Dendritic cell treated with granulocyte-macrophage colony-stimulating factor and Interleukin-4, amounts not matched to agents 40 ng/mL and 50 ng/mL, for 4 days (primary cell): ENCODE results near the gene SHISA9.

ENCODE experiments used
- H3K27ac Mint-ChIP-seq: one replicate; pipeline ENCODE4 v1.8.0; 2022; ENCODE audit warnings: mild to moderate bottlenecking, mixed read lengths
- H3K27me3 Mint-ChIP-seq: one replicate; pipeline ENCODE4 v1.8.0; 2022; ENCODE audit warnings: mild to moderate bottlenecking, mixed read lengths
- H3K36me3 Mint-ChIP-seq: one replicate; pipeline ENCODE4 v1.8.0; 2022; ENCODE audit warnings: low read depth, mixed read lengths
- H3K4me1 Mint-ChIP-seq: one replicate; pipeline ENCODE4 v1.8.0; 2022; ENCODE audit warnings: low read depth, mixed read lengths
- H3K4me3 Mint-ChIP-seq: one replicate; pipeline ENCODE4 v1.8.0; 2022; ENCODE audit warnings: mild to moderate bottlenecking, moderate library complexity, mixed read lengths
- H3K9me3 Mint-ChIP-seq: one replicate; pipeline ENCODE4 v1.8.0; 2022; ENCODE audit warnings: mixed read lengths
- intact Hi-C: fragments of 100-400 bp; cut with micrococcal nuclease; formaldehyde crosslinking; loops from one replicate; pipeline ENCODE4 v1.15.0; 2022

The SHISA9 gene

DNA sequence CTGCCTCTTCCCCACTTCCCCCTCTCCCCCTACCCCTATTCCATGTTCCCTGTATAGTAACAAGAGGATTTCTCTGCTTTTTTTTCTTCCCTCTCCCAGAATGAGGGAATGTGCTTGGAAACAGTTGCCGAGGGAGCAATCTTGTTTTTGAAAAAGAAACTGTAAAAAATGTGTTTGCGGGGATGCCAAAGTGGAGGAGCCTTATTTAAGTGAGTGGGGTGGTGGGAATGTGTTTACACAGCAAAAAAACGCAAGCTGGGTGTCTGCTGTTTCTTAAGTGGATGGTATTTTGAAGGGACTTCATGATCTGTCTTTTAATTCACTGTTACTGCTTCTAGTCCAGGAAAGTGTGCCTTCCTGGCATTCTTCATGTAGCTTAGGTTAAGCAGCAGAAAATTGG, 254.4 kb downstream of the SHISA9 start:
- H3K27ac Mint-ChIP-seq: no peak overlapping the region
- no peaks in the 10 kb centered on the region for H3K4me1 Mint-ChIP-seq
- no peaks in the 10 kb centered on the region for H3K36me3 Mint-ChIP-seq
- intact Hi-C loops: no loop called here
- no peaks in the 10 kb centered on the region for H3K27me3 Mint-ChIP-seq
- H3K4me3 Mint-ChIP-seq: no peak overlapping the region
- H3K9me3 Mint-ChIP-seq: no peaks in the 10 kb centered on the region

DNA sequence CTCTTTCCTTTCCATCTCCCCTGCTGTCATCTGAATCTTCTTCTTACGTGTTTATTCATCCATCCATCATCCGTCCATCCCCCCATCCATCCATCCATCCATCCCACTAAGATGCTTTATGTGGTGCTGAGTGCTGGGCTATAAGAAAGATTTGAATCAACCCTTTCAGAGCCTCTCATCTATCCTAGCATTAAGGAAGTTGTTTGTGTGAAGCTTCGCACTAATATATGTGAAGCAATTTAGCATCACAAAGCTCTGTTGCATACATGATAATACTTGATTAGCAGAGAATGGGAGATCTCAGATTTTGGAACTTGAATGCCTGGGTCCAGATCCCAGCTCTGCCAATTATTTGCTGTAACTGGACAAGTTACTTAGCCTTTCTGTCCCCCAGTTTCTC, 255.7 kb downstream of the SHISA9 start:
- Mint-ChIP-seq H3K27me3 (no peaks in the 10 kb centered on the region), H3K27ac (no peak overlapping the region), H3K9me3 (no peaks in the 10 kb centered on the region), H3K36me3 (no peaks in the 10 kb centered on the region), H3K4me1 (no peaks in the 10 kb centered on the region), H3K4me3 (no peak overlapping the region)
- intact Hi-C loops: no loop called here

DNA sequence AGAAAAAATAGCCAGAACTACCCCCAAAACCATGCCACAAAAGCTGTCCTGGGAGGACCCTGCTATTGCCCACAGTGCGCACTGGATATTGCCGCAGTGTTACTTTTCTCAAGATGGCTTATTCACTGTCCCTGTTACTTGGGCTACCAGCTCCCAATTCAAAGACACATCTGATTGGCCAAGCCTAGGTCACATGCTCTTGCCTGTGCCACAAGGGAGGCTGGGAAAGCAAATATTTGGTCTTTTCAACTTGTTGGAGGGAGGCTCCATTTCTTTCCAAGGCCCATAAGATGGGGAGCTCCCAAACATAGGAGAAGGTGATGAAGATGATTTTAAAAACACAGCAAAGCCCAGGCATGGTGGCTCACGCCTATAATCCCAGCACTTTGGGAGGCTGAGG, 257.0 kb downstream of the SHISA9 start:
- Mint-ChIP-seq H3K4me3 (no peak overlapping the region), H3K27me3 (no peaks in the 10 kb centered on the region), H3K4me1 (no peaks in the 10 kb centered on the region), H3K36me3 (no peaks in the 10 kb centered on the region), H3K27ac (no peak overlapping the region), H3K9me3 (no peaks in the 10 kb centered on the region)
- intact Hi-C loops: no loop called here

DNA sequence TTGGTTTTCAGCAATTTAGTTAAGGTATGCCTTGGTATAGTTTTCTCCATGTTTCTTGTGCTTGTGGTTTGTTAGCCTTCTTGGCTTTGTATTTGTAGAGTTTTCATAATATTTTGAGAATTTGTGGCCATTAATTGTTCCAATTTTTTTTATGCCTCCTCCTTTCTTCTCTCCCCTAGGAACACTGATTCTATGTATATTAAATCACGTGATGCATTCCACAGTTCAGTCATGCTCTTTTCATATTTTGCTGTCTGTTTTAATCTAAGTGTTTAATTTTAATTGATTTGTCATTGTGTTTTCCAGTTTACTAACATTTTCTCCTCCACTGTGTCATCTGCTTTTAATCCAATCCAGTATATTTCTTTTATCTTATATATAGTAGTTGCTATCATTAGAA, 263.6 kb downstream of the SHISA9 start:
- Mint-ChIP-seq H3K36me3 (no peaks in the 10 kb centered on the region), H3K4me1 (no peaks in the 10 kb centered on the region), H3K27me3 (no peaks in the 10 kb centered on the region), H3K9me3 (peaks cover 36% of the 10 kb centered on the region), H3K4me3 (no peak overlapping the region), H3K27ac (no peak overlapping the region)
- intact Hi-C loops: no loop called here

DNA sequence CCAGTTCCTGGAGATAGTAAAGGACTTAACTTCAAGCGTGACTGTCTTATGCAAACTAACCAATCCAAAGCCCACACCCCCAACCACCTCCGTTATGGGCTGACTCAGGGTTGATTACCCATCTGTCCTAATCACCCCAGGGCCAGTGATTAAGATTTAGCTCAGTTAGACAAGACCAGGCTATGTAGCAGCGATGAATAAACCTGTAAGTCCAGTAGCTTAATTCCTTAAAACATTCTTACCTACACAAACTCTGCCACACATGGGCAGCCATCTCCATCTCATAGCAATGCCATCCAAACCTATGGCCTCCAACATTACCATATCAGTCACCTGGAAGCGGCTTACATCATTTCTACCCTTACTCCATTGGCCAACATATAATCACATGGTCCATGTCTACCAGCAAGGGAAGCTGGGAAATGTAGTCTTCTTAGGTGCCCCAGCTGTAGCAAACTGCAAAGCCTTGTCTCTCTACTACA, 266.7 kb downstream of the SHISA9 start:
- intact Hi-C loops: no loop called here
- H3K27ac Mint-ChIP-seq: no peak overlapping the region
- H3K4me1 Mint-ChIP-seq: no peaks in the 10 kb centered on the region
- peaks cover 36% of the 10 kb centered on the region for H3K9me3 Mint-ChIP-seq
- no peaks in the 10 kb centered on the region for H3K27me3 Mint-ChIP-seq
- H3K36me3 Mint-ChIP-seq: no peaks in the 10 kb centered on the region
- H3K4me3 Mint-ChIP-seq: no peak overlapping the region

DNA sequence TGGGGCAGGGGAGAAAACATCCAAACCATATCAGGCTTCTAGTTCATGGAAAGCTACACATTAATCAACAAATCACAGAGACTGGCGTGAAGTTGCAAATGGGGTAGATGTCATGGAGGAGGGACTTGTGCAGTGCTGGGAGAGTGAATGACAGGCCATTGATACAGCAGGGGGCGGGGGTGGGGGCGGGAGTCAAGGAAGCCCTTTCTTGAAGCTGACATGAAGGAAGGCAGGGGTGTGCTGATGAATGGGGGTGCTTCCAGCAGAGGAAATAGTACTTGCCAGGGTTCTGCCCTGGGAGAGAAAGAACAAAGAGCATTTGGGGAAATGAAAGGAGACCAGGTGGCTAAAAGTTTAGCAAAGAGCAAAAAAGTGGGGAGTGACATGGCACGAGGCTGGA, 269.9 kb downstream of the SHISA9 start:
- Mint-ChIP-seq H3K27ac (no peak overlapping the region), H3K9me3 (peaks cover 24% of the 10 kb centered on the region), H3K36me3 (no peaks in the 10 kb centered on the region), H3K4me3 (no peak overlapping the region), H3K27me3 (no peaks in the 10 kb centered on the region), H3K4me1 (no peaks in the 10 kb centered on the region)
- intact Hi-C loops: no loop called here

DNA sequence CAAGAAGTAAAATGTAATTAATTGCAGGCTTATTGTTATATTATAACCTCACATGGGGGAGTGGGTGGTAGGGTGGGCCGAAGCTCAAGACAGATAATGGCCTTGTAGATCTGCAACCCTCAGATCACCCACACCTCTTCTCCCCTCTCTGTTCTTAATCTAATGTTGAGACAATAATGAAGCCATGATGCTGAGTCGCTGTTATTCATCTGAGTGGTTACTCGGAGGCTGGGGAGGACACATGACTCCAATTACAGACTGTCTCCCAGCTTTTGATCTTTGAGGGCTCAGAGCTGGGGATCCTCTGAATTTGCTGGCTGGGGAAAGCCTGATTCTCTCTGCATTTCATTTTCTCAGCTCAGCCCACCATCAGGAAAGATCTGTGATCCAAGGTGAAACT, 275.3 kb downstream of the SHISA9 start:
- no peaks in the 10 kb centered on the region for H3K4me1 Mint-ChIP-seq
- peaks cover 4% of the 10 kb centered on the region for H3K27me3 Mint-ChIP-seq
- intact Hi-C loops: no loop called here
- H3K36me3 Mint-ChIP-seq: no peaks in the 10 kb centered on the region
- no peaks in the 10 kb centered on the region for H3K9me3 Mint-ChIP-seq
- no peak overlapping the region for H3K4me3 Mint-ChIP-seq
- H3K27ac Mint-ChIP-seq: no peak overlapping the region

DNA sequence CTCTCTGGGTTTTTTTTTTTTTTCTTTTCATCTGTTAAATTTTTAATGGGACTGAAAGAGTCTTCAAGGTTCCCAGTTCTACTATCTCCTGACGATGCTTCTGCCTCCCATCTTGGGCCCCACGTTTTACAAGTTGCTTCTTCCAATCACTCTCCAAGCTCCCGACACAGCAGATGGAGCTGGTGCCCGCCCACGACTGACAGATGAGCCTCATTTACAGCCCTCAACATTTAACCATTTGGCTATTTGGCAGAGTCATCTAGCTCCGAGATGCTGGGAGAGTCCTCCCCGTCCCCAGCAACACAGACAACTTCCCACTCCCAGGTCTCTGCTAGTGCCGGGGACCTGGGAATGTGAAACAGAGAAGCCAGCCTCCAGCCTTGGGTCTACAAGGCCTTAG, 276.9 kb downstream of the SHISA9 start:
- H3K9me3 Mint-ChIP-seq: no peaks in the 10 kb centered on the region
- H3K27ac Mint-ChIP-seq: no peak overlapping the region
- H3K36me3 Mint-ChIP-seq: no peaks in the 10 kb centered on the region
- intact Hi-C loops: no loop called here
- H3K4me1 Mint-ChIP-seq: no peaks in the 10 kb centered on the region
- H3K27me3 Mint-ChIP-seq: peaks cover 4% of the 10 kb centered on the region
- no peak overlapping the region for H3K4me3 Mint-ChIP-seq

DNA sequence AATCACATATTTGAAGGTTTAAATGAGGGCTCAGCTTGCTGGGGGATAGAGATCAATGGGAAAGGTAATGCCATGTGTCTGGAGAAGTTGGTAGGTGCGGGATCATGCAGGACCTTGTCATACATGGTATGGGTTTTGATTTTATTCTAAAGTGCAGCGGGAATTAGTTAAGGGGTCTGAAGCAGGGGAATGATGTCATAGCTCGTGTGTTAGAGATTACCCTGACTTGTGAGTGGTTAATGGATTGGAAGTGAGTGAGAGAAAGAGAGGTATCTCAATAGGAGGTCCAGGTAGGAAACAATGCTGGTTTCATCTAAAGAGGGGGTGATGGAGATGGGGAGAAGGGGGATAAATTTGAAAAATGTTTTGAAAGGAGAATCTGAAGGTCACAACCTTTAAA, 280.0 kb downstream of the SHISA9 start:
- Mint-ChIP-seq H3K27me3 (peaks cover 4% of the 10 kb centered on the region), H3K4me3 (no peak overlapping the region), H3K4me1 (no peaks in the 10 kb centered on the region), H3K9me3 (no peaks in the 10 kb centered on the region), H3K27ac (no peak overlapping the region), H3K36me3 (no peaks in the 10 kb centered on the region)
- intact Hi-C loops: no loop called here

DNA sequence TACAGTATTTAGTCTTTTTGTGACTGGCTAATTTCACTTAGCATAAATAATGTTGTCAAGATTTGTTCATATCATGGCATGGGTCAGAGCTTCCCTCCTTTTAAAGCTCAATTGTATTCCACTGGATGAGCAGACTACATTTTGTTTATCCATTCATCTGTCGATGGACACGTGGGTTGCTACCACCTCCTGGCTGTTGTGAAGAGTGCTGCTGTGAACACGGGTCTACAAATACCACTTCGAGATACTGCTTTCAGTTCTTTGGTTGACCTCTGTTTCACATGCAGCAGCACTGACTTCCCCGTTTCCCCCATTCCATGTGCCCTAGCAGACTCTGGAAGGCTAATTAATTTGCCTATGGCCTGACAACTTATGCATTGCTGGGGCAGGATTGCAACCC, 285.4 kb downstream of the SHISA9 start:
- Mint-ChIP-seq H3K27ac (no peak overlapping the region), H3K36me3 (no peaks in the 10 kb centered on the region), H3K4me1 (no peaks in the 10 kb centered on the region), H3K9me3 (no peaks in the 10 kb centered on the region), H3K27me3 (no peaks in the 10 kb centered on the region), H3K4me3 (no peak overlapping the region)
- intact Hi-C loops: no loop called here

DNA sequence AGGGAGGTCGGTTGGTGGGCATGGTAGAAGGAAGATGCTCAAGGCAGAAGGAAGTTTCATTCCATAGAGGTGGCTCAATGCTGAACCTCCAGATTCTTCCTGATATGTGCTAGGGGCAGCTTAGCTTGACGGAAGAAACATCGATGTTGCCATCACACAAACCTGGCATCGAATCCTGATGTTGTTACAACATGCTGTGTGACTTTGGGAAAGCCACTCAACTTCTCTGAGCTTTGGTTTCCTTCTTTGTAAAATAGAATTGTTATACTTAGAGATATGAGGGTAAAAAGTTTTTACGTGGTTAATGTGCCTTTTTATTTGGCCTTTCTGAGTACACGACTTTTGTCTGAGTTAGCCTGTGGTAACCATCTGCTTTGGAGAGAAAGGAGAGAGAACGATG, 287.9 kb downstream of the SHISA9 start:
- intact Hi-C loops: no loop called here
- H3K4me1 Mint-ChIP-seq: no peaks in the 10 kb centered on the region
- no peaks in the 10 kb centered on the region for H3K36me3 Mint-ChIP-seq
- peaks cover 2% of the 10 kb centered on the region for H3K27me3 Mint-ChIP-seq
- H3K4me3 Mint-ChIP-seq: no peak overlapping the region
- H3K27ac Mint-ChIP-seq: no peak overlapping the region
- H3K9me3 Mint-ChIP-seq: peaks cover 5% of the 10 kb centered on the region

DNA sequence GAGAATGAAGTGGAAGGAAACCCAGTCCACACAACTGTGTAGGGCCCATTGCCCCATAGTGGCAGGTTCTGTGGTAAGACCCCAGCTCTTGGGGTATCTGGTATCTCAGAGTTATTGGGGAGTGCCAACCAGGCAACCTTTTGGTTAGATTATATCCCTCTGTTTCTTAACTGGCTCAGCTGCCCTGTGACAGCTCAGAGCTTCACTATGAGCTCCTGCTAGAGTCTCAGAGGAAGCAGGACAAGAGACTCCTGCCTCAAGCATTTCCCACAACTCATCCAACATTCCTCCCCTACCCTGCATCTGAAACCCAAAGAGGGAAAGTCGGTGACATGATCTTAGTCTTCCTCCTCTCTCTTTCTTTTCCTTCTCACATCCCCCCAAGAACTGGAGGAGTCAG, 292.3 kb downstream of the SHISA9 start:
- H3K36me3 Mint-ChIP-seq: no peaks in the 10 kb centered on the region
- intact Hi-C loops: no loop called here
- H3K9me3 Mint-ChIP-seq: peaks cover 14% of the 10 kb centered on the region
- peaks cover 2% of the 10 kb centered on the region for H3K27me3 Mint-ChIP-seq
- no peaks in the 10 kb centered on the region for H3K4me1 Mint-ChIP-seq
- H3K27ac Mint-ChIP-seq: no peak overlapping the region
- no peak overlapping the region for H3K4me3 Mint-ChIP-seq

DNA sequence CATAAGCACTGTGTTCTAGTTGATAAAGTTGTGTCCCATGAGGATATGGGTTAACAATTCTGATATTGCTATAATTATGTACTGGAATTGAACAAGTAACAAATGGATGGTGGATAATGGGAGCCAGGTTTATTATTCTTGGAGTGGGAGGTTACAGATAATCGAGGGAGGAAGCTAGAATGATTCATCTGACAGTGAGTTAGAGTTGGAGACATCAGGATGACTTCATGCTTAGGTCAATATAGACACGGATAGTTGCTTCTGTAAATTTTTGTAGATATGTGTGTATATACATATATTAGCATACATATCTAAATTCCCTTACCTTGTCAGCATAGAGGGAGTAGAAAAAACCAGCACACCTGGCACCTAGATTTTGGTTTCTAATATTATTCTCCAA, 293.4 kb downstream of the SHISA9 start:
- no peak overlapping the region for H3K27ac Mint-ChIP-seq
- H3K4me1 Mint-ChIP-seq: no peaks in the 10 kb centered on the region
- H3K4me3 Mint-ChIP-seq: no peak overlapping the region
- H3K9me3 Mint-ChIP-seq: peaks cover 14% of the 10 kb centered on the region
- no peaks in the 10 kb centered on the region for H3K36me3 Mint-ChIP-seq
- intact Hi-C loops: no loop called here
- H3K27me3 Mint-ChIP-seq: peaks cover 2% of the 10 kb centered on the region

DNA sequence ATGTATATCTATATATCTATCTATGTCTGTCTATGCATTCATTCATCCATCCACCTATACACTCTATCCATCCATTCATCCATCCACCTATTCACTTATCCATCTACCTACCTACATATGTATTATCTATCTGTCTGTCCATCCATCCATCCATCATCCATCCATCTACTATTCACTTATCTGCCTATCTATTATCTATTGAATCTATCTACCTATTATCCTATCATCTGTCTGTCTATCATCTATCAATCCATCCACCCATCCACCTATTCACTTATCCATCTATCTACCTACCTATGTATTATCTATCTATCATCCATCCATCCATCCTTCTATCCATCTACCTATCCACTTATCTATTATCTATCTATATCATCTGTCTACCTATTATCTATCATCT, 302.3 kb downstream of the SHISA9 start:
- no peaks in the 10 kb centered on the region for H3K9me3 Mint-ChIP-seq
- H3K4me1 Mint-ChIP-seq: no peaks in the 10 kb centered on the region
- intact Hi-C loops: no loop called here
- H3K27ac Mint-ChIP-seq: no peak overlapping the region
- no peaks in the 10 kb centered on the region for H3K27me3 Mint-ChIP-seq
- H3K36me3 Mint-ChIP-seq: no peaks in the 10 kb centered on the region
- no peak overlapping the region for H3K4me3 Mint-ChIP-seq

DNA sequence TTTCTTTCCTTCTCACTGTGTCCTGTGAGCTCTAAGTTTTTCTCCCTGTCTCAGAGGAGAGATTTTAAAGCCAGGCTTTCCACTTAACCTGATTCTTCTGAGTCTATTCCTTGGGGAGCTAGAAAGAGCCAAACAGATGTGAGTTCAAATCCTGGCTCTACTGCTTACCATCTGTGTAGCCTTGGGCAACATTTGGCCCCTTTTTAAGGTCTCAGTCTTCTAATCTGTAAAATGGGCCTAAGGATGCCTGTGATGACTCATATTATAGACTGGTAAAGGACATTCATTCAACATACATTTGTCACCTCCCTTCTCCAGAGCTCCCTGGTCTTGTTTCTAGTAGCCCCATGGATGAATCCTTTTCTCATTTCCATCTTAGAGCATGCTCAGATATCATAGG, 304.0 kb downstream of the SHISA9 start:
- H3K36me3 Mint-ChIP-seq: no peaks in the 10 kb centered on the region
- H3K4me3 Mint-ChIP-seq: no peak overlapping the region
- intact Hi-C loops: no loop called here
- no peaks in the 10 kb centered on the region for H3K9me3 Mint-ChIP-seq
- no peak overlapping the region for H3K27ac Mint-ChIP-seq
- no peaks in the 10 kb centered on the region for H3K4me1 Mint-ChIP-seq
- H3K27me3 Mint-ChIP-seq: no peaks in the 10 kb centered on the region

DNA sequence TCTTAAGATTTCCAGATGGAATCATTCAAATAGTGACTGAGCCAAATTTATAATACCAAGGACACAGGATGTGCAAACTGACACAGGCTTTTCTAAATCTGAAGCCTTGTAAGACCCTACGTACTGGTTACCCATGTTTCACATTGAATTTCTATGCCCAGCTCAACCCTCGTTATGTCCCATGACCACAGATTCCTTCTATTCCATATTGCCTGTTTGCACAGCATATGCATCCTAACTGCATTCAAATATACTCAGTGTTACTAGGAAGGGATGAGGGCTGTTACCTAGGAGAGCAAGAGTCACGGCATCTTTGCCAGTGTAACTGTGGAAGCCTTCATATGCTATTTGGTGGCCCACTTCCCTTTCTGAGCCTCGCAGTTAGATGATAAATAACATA, 305.2 kb downstream of the SHISA9 start:
- H3K4me1 Mint-ChIP-seq: no peaks in the 10 kb centered on the region

More for the DNA sequence above, 305.2 kb downstream of the SHISA9 start:
- Mint-ChIP-seq H3K4me3 (no peak overlapping the region), H3K36me3 (no peaks in the 10 kb centered on the region), H3K27ac (no peak overlapping the region), H3K27me3 (no peaks in the 10 kb centered on the region), H3K9me3 (no peaks in the 10 kb centered on the region)
- intact Hi-C loops: no loop called here
